ENCODE results near the gene RASSF6. TPM values are rescaled to one million over a fixed set of nuclear protein-coding genes. Genes with fewer than 3 reads are reported as not detected.

The RASSF6 gene
- total RNA-seq, 1 experiment from 2014 or later, result 2.4 TPM

DNA sequence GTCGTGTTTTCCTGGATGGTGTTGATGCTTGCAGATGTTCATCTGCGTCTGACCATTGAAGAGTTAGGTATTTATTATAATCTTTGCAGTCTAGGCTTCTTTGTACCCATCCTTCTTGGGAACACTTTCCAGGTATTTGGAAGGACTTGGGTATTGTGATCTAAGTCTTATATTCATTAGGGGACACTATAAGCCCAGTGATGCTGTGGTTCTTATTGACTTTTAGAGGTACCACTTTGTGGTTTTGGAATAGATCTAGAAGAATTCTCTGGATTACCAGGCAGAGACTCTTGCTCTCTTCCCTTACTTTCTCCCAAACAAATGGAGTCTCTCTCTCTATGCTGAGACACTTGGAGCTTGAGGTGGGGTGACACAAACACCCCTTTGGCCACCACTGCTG, 97.1 kb downstream of the RASSF6 start:
- H3K9me3 Mint-ChIP-seq (ENCODE audit: unreplicated experiment), result no peaks in the 10 kb centered on the region
- no peaks in the 10 kb centered on the region for H3K27me3 Mint-ChIP-seq (ENCODE audit: insufficient read depth, unreplicated experiment)
- H3K9me3 ChIP-seq, result no peaks in the 10 kb centered on the region
- ChIA-PET POLR2A (no interaction called here), CTCF (interaction anchor here (1.4 kb wide), 1 partner anchor 77 kb away, joined by 3 read pairs; no protein-coding TSS in a partner anchor)
- H3K4me3 Mint-ChIP-seq (ENCODE audit: unreplicated experiment), result no peak overlapping the region
- TF ChIP-seq, protein P1, sequence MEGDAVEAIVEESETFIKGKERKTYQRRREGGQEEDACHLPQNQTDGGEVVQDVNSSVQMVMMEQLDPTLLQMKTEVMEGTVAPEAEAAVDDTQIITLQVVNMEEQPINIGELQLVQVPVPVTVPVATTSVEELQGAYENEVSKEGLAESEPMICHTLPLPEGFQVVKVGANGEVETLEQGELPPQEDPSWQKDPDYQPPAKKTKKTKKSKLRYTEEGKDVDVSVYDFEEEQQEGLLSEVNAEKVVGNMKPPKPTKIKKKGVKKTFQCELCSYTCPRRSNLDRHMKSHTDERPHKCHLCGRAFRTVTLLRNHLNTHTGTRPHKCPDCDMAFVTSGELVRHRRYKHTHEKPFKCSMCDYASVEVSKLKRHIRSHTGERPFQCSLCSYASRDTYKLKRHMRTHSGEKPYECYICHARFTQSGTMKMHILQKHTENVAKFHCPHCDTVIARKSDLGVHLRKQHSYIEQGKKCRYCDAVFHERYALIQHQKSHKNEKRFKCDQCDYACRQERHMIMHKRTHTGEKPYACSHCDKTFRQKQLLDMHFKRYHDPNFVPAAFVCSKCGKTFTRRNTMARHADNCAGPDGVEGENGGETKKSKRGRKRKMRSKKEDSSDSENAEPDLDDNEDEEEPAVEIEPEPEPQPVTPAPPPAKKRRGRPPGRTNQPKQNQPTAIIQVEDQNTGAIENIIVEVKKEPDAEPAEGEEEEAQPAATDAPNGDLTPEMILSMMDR (IDR thresholded peaks at IDR 0.05; ENCODE audit: insufficient read depth in 1 of 2, low read depth in 1 of 2, low read length in 1 of 2, severe bottlenecking in 1 of 2, unreplicated experiment in 1 of 2), result no peak
- H3K27me3 ChIP-seq (replicated peaks; ENCODE audit: control insufficient read depth, insufficient read depth, low read length), result no peaks in the 10 kb centered on the region
- no TSS peak for BruUV-seq (replicated peaks)
- no peaks in the 10 kb centered on the region for H3K36me3 ChIP-seq (ENCODE audit: control insufficient read depth, insufficient read depth, low read length)
- no peak for DNase-seq
- intact Hi-C loops (cut with micrococcal nuclease; ENCODE audit: unreplicated experiment), result loop anchor here (1.0 kb wide), 1 partner anchor 50 kb away; no protein-coding TSS in a partner anchor
- no peak overlapping the region for H3K4me3 ChIP-seq (ENCODE audit: low read depth, low read length)
- H3K4me1 ChIP-seq, result no peaks in the 10 kb centered on the region
- H3K4me1 Mint-ChIP-seq (ENCODE audit: low read depth, unreplicated experiment), result no peaks in the 10 kb centered on the region
- H3K36me3 Mint-ChIP-seq (ENCODE audit: insufficient read depth, unreplicated experiment), result no peaks in the 10 kb centered on the region
- no peak overlapping the region for H3K27ac Mint-ChIP-seq (ENCODE audit: unreplicated experiment)

Other genes with a start within 250 kb of the RASSF6 start
- 64.9 and 79.8 TPM in 2 replicates for gene ALB, start 216.1 kb downstream of the RASSF6 start, total RNA-seq (2022)
- gene AFP, start 184.2 kb downstream of the RASSF6 start, total RNA-seq (2022), result 158 and 252 TPM in 2 replicates
- gene AFM, start 138.7 kb downstream of the RASSF6 start, total RNA-seq (2022), result 2.5 and 4.1 TPM in 2 replicates
- gene CXCL8, start 120.1 kb upstream of the RASSF6 start, total RNA-seq (2022), result 0.18 TPM in 1 of 2 replicates, not detected in the other
- gene CXCL6, start 216.2 kb upstream of the RASSF6 start, total RNA-seq (2022), result not detected in 2 replicates
- gene PF4V1, start 232.9 kb upstream of the RASSF6 start, total RNA-seq (2022), result not detected in 2 replicates
- gene CXCL1, start 249.0 kb upstream of the RASSF6 start, total RNA-seq (2022), result 0.79 TPM in 1 of 2 replicates, not detected in the other